ENCODE results near the gene PRR14L.

- TF ChIP-seq CTCF (IDR thresholded peaks at IDR 0.05; ENCODE audit: low read depth, low read length, missing input control): no peak
- no peak for TF ChIP-seq GABPA (IDR thresholded peaks at IDR 0.05 in 1 of 2, conservative IDR thresholded peaks at IDR 0.05 in 1 of 2)
- TF ChIP-seq YY1 (IDR thresholded peaks at IDR 0.05): no peak
- no peak for TF ChIP-seq SP1 (IDR thresholded peaks at IDR 0.05)
- no peak for TF ChIP-seq TAF1 (conservative IDR thresholded peaks at IDR 0.05)
- no peak for TF ChIP-seq RAD21 (IDR thresholded peaks at IDR 0.05)
- no peak for TF ChIP-seq REST (IDR thresholded peaks at IDR 0.05)
- TF ChIP-seq MAX (IDR thresholded peaks at IDR 0.05): no peak
- TF ChIP-seq EGR1 (IDR thresholded peaks at IDR 0.05; ENCODE audit: low read depth in 2 of 2): no peak
- no peak for TF ChIP-seq JUND (IDR thresholded peaks at IDR 0.05)
- no peak for TF ChIP-seq FOXA1 (IDR thresholded peaks at IDR 0.05)
These were observed 97.8 kb downstream of the PRR14L start for GRCh38 chr22:31652088-31652487.
